Measurements from ENCODE around the gene AFDN.

The AFDN gene

DNA sequence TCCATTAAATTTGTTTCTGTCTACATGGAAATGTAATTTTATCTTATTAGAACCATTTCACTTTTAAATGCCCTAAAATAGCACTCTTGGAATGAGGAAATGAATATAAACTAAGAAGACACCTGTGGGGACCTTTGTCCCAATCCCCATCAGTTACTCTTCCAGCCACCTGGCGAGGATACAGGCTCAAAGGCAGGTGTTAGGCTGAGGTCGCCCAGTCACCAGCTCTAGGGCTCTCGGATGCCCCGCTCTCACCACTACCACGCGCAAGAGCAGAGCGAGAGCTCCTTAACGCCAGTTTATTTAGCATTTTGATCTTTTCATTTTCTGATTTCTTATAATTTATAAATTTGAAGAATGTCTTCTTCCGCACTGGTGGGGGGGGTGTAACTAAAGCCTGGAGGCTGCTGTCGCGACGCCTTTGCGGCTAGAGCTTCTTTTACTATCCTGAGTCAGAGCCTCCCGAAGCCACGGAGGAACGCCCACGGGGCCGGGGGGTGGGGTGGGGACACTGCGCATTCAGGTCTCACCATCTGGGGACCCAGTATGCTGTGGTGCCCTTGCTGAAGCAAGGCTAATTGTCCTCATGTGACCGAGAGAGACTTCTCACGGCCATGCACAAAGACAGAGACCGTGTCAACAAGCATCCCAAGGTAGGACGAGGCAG lies 38.7 kb upstream of the AFDN start:
- DNase-seq (ENCODE audit: low spot score) (no peak), ATAC-seq (ENCODE audit: low read depth) (no peak)
- Histone ChIP-seq H3K27me3 (ENCODE audit: insufficient read depth, poor library complexity, severe bottlenecking) (no peaks in the 10 kb centered on the region), H3K4me3 (ENCODE audit: severe bottlenecking) (no peak overlapping the region), H3K9me3 (ENCODE audit: severe bottlenecking) (no peaks in the 10 kb centered on the region), H3K27ac (ENCODE audit: poor library complexity, severe bottlenecking) (no peak overlapping the region), H3K4me1 (ENCODE audit: insufficient read depth, poor library complexity, severe bottlenecking) (peaks cover 5% of the 10 kb centered on the region), H3K36me3 (ENCODE audit: low read depth) (no peaks in the 10 kb centered on the region)
- TF ChIP-seq, protein P1, sequence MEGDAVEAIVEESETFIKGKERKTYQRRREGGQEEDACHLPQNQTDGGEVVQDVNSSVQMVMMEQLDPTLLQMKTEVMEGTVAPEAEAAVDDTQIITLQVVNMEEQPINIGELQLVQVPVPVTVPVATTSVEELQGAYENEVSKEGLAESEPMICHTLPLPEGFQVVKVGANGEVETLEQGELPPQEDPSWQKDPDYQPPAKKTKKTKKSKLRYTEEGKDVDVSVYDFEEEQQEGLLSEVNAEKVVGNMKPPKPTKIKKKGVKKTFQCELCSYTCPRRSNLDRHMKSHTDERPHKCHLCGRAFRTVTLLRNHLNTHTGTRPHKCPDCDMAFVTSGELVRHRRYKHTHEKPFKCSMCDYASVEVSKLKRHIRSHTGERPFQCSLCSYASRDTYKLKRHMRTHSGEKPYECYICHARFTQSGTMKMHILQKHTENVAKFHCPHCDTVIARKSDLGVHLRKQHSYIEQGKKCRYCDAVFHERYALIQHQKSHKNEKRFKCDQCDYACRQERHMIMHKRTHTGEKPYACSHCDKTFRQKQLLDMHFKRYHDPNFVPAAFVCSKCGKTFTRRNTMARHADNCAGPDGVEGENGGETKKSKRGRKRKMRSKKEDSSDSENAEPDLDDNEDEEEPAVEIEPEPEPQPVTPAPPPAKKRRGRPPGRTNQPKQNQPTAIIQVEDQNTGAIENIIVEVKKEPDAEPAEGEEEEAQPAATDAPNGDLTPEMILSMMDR (IDR thresholded peaks at IDR 0.05; ENCODE audit: poor library complexity, severe bottlenecking) = no peak

DNA sequence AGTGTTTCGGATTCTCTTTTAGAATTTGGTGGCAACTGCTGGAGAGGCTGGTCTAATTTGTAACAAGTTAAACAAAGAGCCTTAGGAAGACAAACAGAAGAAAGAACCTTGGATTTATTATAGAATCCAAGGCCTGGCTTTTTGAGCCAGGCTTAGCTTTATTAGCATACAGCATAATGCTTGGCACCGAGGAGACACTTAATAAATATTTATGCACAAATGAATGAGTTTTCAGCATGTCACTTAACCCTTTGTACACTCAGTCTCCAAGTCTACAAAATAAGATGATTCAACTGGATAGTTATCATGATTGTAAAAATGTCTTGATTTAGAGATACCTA lies 38.2 kb upstream of the AFDN start:
- Histone ChIP-seq H3K4me1 (ENCODE audit: insufficient read depth, poor library complexity, severe bottlenecking) (peaks cover 5% of the 10 kb centered on the region), H3K9me3 (ENCODE audit: severe bottlenecking) (no peaks in the 10 kb centered on the region), H3K4me3 (ENCODE audit: severe bottlenecking) (no peak overlapping the region), H3K27me3 (ENCODE audit: insufficient read depth, poor library complexity, severe bottlenecking) (no peaks in the 10 kb centered on the region), H3K36me3 (ENCODE audit: low read depth) (no peaks in the 10 kb centered on the region), H3K27ac (ENCODE audit: poor library complexity, severe bottlenecking) (no peak overlapping the region)
- no peak for ATAC-seq (ENCODE audit: low read depth)
- TF ChIP-seq, protein P1 (IDR thresholded peaks at IDR 0.05; ENCODE audit: poor library complexity, severe bottlenecking) = no peak
- no peak for DNase-seq (ENCODE audit: low spot score)

- no peak overlapping the region for H3K27ac ChIP-seq (ENCODE audit: poor library complexity, severe bottlenecking)
- no peaks in the 10 kb centered on the region for H3K9me3 ChIP-seq (ENCODE audit: severe bottlenecking)
- no peaks in the 10 kb centered on the region for H3K27me3 ChIP-seq (ENCODE audit: insufficient read depth, poor library complexity, severe bottlenecking)
- TF ChIP-seq, protein P1 (IDR thresholded peaks at IDR 0.05; ENCODE audit: poor library complexity, severe bottlenecking) = no peak
- DNase-seq (ENCODE audit: low spot score) (no peak), ATAC-seq (ENCODE audit: low read depth) (no peak)
- peaks cover 5% of the 10 kb centered on the region for H3K4me1 ChIP-seq (ENCODE audit: insufficient read depth, poor library complexity, severe bottlenecking)
- H3K4me3 ChIP-seq (ENCODE audit: severe bottlenecking) = no peak overlapping the region
- no peaks in the 10 kb centered on the region for H3K36me3 ChIP-seq (ENCODE audit: low read depth)
Measured at GRCh38 chr6:167789358-167789757, 37.4 kb upstream of the AFDN start.

- Histone ChIP-seq H3K27me3 (ENCODE audit: insufficient read depth, poor library complexity, severe bottlenecking) (no peaks in the 10 kb centered on the region), H3K27ac (ENCODE audit: poor library complexity, severe bottlenecking) (no peak overlapping the region), H3K4me1 (ENCODE audit: insufficient read depth, poor library complexity, severe bottlenecking) (peaks cover 5% of the 10 kb centered on the region), H3K36me3 (ENCODE audit: low read depth) (no peaks in the 10 kb centered on the region), H3K9me3 (ENCODE audit: severe bottlenecking) (no peaks in the 10 kb centered on the region), H3K4me3 (ENCODE audit: severe bottlenecking) (no peak overlapping the region)
- DNase-seq (ENCODE audit: low spot score) (no peak), ATAC-seq (ENCODE audit: low read depth) (peak; percentile 88)
- TF ChIP-seq, protein P1 (IDR thresholded peaks at IDR 0.05; ENCODE audit: poor library complexity, severe bottlenecking) = no peak
Measured at GRCh38 chr6:167791091-167791779, 35.5 kb upstream of the AFDN start.
